Measurements from ENCODE around the gene NUP188. TPM values are rescaled to one million over a fixed set of nuclear protein-coding genes. Genes with fewer than 3 reads are reported as not detected.

NUP188 gene
- total RNA-seq, 1 donor from 2014 or later, result 42.4 TPM

DNA sequence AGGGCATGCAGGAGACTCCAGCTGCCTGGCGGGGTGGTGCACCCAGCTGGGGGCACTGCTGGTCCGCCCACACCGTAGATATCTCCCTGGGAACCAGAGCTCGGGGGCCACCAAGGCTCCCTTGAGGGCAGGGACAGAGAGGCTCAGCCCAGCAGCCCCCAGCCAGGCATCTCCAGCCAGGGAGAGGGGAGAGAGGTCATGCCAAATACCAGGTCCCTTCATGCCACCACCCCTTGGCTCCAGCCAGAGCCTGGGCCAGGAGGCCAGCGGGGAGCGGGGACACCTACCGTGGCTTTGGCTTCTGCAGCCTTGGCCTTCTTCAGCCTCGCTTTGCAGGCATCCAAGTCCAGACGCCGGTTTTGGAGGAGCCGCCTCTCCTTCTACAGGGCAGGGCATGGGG, 66.6 kb downstream of the NUP188 start:
- Histone ChIP-seq H3K36me3 (peaks cover 81% of the 10 kb centered on the region), H3K27me3 (ENCODE audit: low read depth) (no peaks in the 10 kb centered on the region), H3K9me3 (no peaks in the 10 kb centered on the region), H3K4me3 (no peak overlapping the region), H3K4me1 (no peaks in the 10 kb centered on the region), H3K27ac (no peak overlapping the region)
- intact Hi-C loops (cut with DNase I), result no loop called here
- no peak for ATAC-seq
- DNase-seq, result no peak
- TF ChIP-seq, protein P1, sequence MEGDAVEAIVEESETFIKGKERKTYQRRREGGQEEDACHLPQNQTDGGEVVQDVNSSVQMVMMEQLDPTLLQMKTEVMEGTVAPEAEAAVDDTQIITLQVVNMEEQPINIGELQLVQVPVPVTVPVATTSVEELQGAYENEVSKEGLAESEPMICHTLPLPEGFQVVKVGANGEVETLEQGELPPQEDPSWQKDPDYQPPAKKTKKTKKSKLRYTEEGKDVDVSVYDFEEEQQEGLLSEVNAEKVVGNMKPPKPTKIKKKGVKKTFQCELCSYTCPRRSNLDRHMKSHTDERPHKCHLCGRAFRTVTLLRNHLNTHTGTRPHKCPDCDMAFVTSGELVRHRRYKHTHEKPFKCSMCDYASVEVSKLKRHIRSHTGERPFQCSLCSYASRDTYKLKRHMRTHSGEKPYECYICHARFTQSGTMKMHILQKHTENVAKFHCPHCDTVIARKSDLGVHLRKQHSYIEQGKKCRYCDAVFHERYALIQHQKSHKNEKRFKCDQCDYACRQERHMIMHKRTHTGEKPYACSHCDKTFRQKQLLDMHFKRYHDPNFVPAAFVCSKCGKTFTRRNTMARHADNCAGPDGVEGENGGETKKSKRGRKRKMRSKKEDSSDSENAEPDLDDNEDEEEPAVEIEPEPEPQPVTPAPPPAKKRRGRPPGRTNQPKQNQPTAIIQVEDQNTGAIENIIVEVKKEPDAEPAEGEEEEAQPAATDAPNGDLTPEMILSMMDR (IDR thresholded peaks at IDR 0.05), result no peak

DNA sequence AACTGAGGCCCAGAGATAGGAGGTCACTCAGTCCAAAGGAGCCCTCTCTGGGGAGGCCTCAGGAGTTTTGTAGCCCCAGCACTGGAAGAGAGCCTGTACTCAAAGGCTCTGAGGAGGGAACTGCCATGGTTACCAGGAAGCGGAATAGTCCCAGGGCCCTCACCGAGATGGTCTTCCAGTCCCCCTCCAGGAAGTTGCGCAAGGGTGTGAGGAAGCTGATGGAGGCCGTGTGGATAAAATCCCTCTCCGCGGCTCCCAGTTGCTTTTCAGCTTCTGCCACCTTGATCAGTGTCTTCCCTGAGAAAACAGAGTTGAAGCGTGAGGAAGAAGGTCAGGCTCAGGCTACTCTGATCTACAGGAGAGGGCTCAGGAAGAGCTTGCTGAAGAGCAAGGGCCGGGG, 67.1 kb downstream of the NUP188 start:
- Histone ChIP-seq H3K27ac (no peak overlapping the region), H3K27me3 (ENCODE audit: low read depth) (no peaks in the 10 kb centered on the region), H3K4me1 (no peaks in the 10 kb centered on the region), H3K36me3 (peaks cover 82% of the 10 kb centered on the region), H3K9me3 (no peaks in the 10 kb centered on the region), H3K4me3 (no peak overlapping the region)
- DNase-seq (no peak), ATAC-seq (no peak)
- TF ChIP-seq, protein P1 (IDR thresholded peaks at IDR 0.05), result no peak
- intact Hi-C loops (cut with DNase I), result no loop called here

DNA sequence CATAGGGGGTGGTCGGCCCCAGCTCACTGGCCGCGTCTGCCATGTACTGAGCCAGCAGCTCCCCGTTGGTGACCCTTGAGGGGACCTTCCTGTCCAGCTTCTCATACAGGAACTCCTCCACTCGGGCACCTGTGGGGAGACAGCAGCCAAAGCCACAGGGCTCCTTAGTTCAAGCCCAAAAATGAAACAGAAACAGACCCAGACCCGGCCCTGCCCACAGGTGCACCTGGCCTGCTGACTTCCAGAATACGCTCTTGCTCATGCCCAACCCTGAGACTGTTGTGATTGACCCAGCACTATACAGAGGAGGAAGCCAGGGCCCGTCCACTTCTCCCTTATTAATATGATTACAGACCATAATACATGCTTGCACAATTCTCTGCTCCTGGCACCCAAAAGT, 73.6 kb downstream of the NUP188 start:
- intact Hi-C loops (cut with DNase I), result no loop called here
- DNase-seq, result no peak
- ATAC-seq, result peak; percentile 16 to 72
- Histone ChIP-seq H3K4me1 (peaks cover 7% of the 10 kb centered on the region), H3K4me3 (no peak overlapping the region), H3K9me3 (no peaks in the 10 kb centered on the region), H3K27ac (no peak overlapping the region), H3K36me3 (peaks cover 27% of the 10 kb centered on the region), H3K27me3 (ENCODE audit: low read depth) (no peaks in the 10 kb centered on the region)
- TF ChIP-seq, protein P1 (IDR thresholded peaks at IDR 0.05), result no peak

DNA sequence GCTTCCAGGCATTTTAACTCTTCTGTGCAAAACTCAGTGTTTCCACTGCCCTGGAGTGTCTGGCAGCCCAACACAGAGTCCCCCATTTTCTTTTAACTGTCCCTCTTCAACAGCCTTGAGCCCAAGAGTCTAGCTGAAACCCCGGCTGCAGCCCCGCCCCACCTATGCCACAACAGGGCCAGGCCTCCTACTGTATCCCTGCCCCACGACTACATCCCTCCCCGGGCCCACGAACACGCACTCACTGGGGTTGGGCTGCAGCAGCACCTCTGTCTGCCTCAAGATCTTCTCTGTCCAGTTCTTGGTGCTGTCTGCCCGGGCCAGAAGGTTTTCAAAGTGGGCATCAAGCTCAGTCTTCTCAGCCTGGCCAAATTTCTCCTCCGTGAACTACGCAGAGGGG, 74.5 kb downstream of the NUP188 start:
- Histone ChIP-seq H3K9me3 (no peaks in the 10 kb centered on the region), H3K27me3 (ENCODE audit: low read depth) (no peaks in the 10 kb centered on the region), H3K27ac (no peak overlapping the region), H3K36me3 (peaks cover 25% of the 10 kb centered on the region), H3K4me1 (peaks cover 17% of the 10 kb centered on the region), H3K4me3 (no peak overlapping the region)
- TF ChIP-seq, protein P1 (IDR thresholded peaks at IDR 0.05), result no peak
- no peak for DNase-seq
- ATAC-seq, result no peak
- intact Hi-C loops (cut with DNase I), result no loop called here

DNA sequence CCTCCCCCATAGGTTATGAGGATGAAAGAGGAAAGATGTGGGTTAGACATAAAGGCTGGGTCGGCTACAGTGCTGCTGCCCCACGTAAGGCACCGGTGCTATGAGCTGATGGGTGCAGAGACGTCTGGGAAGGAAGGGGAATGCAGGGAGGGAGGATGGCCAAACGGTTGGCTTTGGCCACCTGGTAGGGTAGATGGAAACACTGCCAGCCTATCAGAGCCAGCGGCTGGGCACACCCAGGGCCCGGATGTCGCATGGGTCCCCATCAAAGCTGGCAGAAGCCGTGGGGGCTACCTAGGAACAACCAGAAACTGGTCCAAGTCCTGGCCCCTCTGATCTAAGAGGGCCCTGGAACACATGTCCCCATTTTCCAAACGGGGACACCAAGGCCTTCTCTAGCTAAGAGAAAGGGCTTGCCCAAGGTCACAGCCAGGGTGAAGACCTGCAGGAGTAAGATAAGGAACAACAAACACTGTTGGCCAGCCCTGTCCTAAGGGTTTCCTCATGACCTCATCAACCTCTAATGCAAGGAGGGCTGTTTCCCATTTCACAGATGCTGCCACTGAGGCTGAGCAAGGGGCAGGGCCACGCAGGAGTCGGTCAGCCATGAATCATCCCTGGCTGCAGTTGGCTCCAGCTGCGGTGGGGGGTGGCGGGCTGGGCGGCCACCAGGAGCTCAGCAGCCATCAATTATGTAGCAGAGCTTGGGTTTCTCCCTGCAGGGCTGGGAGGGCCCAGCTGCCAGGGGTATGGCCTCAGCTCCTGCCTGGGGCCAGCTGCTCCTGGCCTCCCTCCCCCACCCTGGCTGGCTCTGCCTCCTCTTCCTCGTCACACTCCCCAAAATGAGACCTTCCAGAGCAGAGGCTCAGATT, 75.8 kb downstream of the NUP188 start:
- no peaks in the 10 kb centered on the region for H3K9me3 ChIP-seq
- ATAC-seq, result no peak
- H3K27ac ChIP-seq, result no peak overlapping the region
- no peak overlapping the region for H3K4me3 ChIP-seq
- no peak for DNase-seq
- peaks cover 16% of the 10 kb centered on the region for H3K36me3 ChIP-seq
- H3K4me1 ChIP-seq, result peaks cover 23% of the 10 kb centered on the region
- intact Hi-C loops (cut with DNase I), result no loop called here
- H3K27me3 ChIP-seq (ENCODE audit: low read depth), result no peaks in the 10 kb centered on the region
- TF ChIP-seq, protein P1 (IDR thresholded peaks at IDR 0.05), result no peak

Data from lower lobe of right lung (tissue), 2 donors.